Neural crest cell (in vitro differentiated cells): ENCODE measurements around the gene MT1E. TPM values are rescaled to one million over a fixed set of nuclear protein-coding genes. Genes with fewer than 3 reads are reported as not detected.
A peak's percentile ranks its signal among the peaks of the same experiment; 100 is the strongest.

Source experiments
- DNase-seq: peaks from one replicate; pipeline ENCODE4 v3.0.0; 2021; ENCODE audit warnings: low read depth, mixed read lengths, low spot score
- H3K27ac Mint-ChIP-seq: one replicate; pipeline ENCODE4 v1.8.0; 2021; ENCODE audit warnings: mild to moderate bottlenecking, mixed read lengths; ENCODE audit not compliant: unreplicated experiment
- H3K27me3 Mint-ChIP-seq: 2 replicates; pipeline ENCODE4 v1.8.0; 2021; ENCODE audit warnings: low read depth, mild to moderate bottlenecking, mixed read lengths
- H3K36me3 Mint-ChIP-seq: 2 replicates; pipeline ENCODE4 v1.8.0; 2021; ENCODE audit warnings: low read depth, mild to moderate bottlenecking, mixed read lengths
- H3K4me1 Mint-ChIP-seq: 2 replicates; pipeline ENCODE4 v1.8.0; 2021; ENCODE audit warnings: mixed read lengths
- H3K4me3 Mint-ChIP-seq: one replicate; pipeline ENCODE4 v1.8.0; 2021; ENCODE audit warnings: mild to moderate bottlenecking, mixed read lengths
- H3K9me3 Mint-ChIP-seq: 2 replicates; pipeline ENCODE4 v1.8.0; 2021; ENCODE audit warnings: mixed read lengths
- CTCF ChIP-seq: fragments of 200-600 bp; sonication (generic); conservative IDR thresholded peaks from 2 replicates; pipeline ENCODE4 v1.5.0; 2021; ENCODE audit warnings: antibody characterized with exemption, mild to moderate bottlenecking
- total RNA-seq: library from RNA; stranded (reverse); gene quantifications from 2 replicates; pipeline ENCODE4 v1.2.1, GENCODE V29; 2021

Gene MT1E
- total RNA-seq, 1 donor from 2014 or later, result 0.49 TPM

- TF ChIP-seq CTCF, result no peak
- no peak overlapping the region for H3K4me3 Mint-ChIP-seq
- no peaks in the 10 kb centered on the region for H3K9me3 Mint-ChIP-seq
- no peak overlapping the region for H3K27ac Mint-ChIP-seq
- H3K27me3 Mint-ChIP-seq, result peaks cover 32% of the 10 kb centered on the region
- H3K36me3 Mint-ChIP-seq, result no peaks in the 10 kb centered on the region
- DNase-seq, result no peak
- H3K4me1 Mint-ChIP-seq, result peaks cover 34% of the 10 kb centered on the region
Measured at GRCh38 chr16:56604966-56605365, 20.6 kb upstream of the MT1E start.

- H3K9me3 Mint-ChIP-seq, result no peaks in the 10 kb centered on the region
- H3K4me1 Mint-ChIP-seq, result peaks cover 35% of the 10 kb centered on the region
- no peak overlapping the region for H3K27ac Mint-ChIP-seq
- DNase-seq, result no peak
- TF ChIP-seq CTCF, result no peak
- H3K36me3 Mint-ChIP-seq, result no peaks in the 10 kb centered on the region
- H3K27me3 Mint-ChIP-seq, result peaks cover 33% of the 10 kb centered on the region
- H3K4me3 Mint-ChIP-seq, result no peak overlapping the region
Measured at GRCh38 chr16:56605475-56605874, 20.1 kb upstream of the MT1E start.

- no peak overlapping the region for H3K4me3 Mint-ChIP-seq
- no peak overlapping the region for H3K27ac Mint-ChIP-seq
- no peaks in the 10 kb centered on the region for H3K36me3 Mint-ChIP-seq
- H3K4me1 Mint-ChIP-seq, result peaks cover 38% of the 10 kb centered on the region
- no peak for TF ChIP-seq CTCF
- DNase-seq, result no peak
- H3K9me3 Mint-ChIP-seq, result no peaks in the 10 kb centered on the region
- H3K27me3 Mint-ChIP-seq, result peaks cover 36% of the 10 kb centered on the region
Measured at GRCh38 chr16:56606071-56606475, 19.5 kb upstream of the MT1E start.

DNA sequence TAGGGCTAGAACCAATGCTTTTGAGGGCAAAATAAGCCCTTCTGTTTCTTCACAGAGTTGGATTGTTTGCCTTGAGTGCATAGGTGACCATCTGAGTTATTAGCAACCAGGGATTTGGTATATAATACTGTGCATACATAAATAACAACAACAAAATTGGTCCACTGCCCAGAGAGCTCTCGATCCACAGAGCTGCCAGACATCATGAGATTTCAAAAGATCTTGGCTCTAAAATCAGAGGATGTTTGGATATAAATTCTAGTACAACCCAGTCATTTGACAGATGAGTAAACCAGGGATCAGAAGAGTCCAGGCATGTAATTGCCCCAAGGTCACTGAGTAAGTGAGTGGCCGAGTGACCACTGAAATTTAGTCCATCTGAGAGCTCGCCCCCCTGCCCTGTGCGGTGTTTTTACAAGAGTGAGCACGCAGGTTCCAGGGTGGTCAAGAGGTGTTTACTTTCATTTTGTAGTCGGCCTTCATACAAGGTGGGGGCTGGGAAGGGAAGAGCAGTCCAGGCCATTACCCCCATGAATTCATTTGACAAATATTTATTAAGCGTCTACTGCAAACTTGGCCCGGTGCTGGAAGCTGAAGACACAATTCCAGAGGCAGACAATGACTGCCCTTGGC, 19.0 kb upstream of the MT1E start:
- Mint-ChIP-seq H3K9me3 (no peaks in the 10 kb centered on the region), H3K27me3 (peaks cover 38% of the 10 kb centered on the region), H3K36me3 (no peaks in the 10 kb centered on the region), H3K4me3 (peak overlapping the region; percentile 4), H3K27ac (no peak overlapping the region), H3K4me1 (peaks cover 42% of the 10 kb centered on the region)
- TF ChIP-seq CTCF, result no peak
- DNase-seq, result no peak

DNA sequence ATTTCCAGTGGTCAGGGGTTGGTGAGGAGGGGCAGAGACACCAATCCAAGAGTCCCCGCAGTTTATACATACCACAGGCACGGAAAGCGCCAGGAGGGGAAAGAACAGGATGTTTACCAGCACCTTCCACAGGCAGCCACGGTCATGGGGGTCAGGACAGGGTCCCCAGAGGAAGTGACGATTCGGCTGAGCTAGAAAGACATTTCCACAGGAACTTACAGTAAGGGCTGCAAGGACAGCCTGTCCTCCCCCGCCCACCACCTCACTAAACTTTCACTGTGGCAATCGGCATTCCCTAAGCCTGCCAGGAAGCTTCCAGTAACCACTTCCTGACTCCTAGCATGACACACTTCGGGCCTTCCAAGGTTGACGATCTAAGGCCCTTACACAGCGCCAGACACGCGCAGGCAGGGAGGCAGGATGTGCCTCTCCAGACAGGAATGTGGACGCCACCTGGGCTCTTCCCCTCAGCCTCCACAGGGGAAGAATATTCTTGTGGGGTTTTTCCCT, 18.4 kb upstream of the MT1E start:
- Mint-ChIP-seq H3K36me3 (no peaks in the 10 kb centered on the region), H3K4me1 (peaks cover 42% of the 10 kb centered on the region), H3K4me3 (peak overlapping the region; percentile 4), H3K27me3 (peaks cover 38% of the 10 kb centered on the region), H3K9me3 (no peaks in the 10 kb centered on the region), H3K27ac (no peak overlapping the region)
- DNase-seq, result no peak
- TF ChIP-seq CTCF, result no peak
